Right renal pelvis (tissue), 4 donors: ENCODE results near the gene SMYD3. TPM values are rescaled to one million over a fixed set of nuclear protein-coding genes. Genes with fewer than 3 reads are reported as not detected.

Experiments
- DNase-seq, 4 donors: peaks; one replicate each; pipeline ENCODE4 v3.0.0-alpha.2; 2013; ENCODE audit warnings: low read depth in 4 of 4, low spot score in 3 of 4, missing footprints in 1 of 4
- polyA plus RNA-seq, 4 donors: library from polyadenylated mRNA; unstranded; fragments of 120-200 nt; gene quantifications; one replicate each; pipeline ENCODE4 v1.2.1, GENCODE V29; 2013; ENCODE audit not compliant: insufficient read length in 4 of 4

Gene SMYD3
- polyA plus RNA-seq, 4 donors, result 25.1 to 36.1 (median 27.5) TPM

DNA sequence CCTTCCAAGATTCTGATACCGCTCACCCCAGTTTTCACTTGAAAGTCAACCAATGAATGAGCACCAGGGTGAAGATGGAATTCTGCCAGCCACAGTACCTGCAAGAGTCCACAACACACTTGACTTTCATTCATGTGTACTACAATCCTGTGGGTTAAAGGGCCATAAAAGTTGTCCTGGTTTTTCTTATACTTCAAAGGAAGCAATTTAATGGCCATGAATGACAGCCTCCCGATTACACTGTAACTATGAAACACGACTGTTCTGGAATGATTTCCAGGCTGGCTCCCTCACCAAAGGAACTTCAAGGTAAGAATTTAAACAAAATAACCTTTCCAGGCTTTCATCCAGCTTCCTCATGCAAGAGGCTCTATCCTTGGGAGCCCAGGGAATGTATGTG is 502.8 kb downstream of the SMYD3 start:
- DNase-seq, result peak in 1 of 4 donors; percentile 49

DNA sequence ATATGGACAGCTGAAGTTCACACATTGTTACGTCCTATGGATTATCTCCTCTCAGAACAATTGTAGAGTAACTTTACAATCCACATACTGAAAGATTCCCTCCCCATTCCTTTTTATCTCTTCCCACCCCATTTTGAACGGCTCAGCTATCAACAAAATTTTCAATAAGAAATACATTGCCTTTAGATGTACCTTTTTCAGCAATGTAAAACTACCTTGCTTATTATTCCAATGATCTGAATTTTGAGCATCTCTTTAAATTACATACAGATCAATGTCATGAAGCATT is 503.7 kb downstream of the SMYD3 start:
- no peak for DNase-seq

DNA sequence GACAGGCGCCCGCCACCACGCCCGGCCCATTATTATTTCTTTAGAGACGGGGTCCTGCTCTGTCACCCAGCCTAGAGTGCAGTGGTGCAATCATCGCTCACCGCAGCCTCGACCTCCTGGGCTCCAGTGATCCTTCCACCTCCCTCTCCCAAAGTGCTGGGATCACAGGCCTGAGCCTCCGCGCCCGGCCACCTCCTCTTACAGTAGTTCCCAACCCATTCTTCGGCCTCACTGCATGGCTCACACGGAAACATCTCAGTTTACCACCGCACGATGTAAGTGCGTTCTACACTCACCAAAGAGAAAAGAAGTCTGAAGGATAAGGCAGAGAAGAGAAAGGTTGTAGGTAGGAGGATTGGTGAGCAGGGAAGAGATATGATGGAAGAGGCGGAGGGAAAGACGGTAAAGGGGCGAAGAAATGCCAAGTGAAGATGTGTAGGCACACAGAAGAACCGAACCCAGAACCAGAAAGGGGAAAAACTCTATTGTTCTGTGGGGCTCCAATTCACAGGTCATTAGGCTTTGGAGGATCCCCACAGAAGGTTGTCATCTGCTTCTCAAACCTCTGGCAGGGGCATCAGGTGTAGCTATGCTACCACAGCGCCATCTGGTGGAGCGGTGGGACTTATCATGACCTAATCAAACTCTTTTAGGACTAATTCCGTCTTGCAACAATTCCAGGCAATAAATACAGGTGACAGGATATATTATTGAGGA is 504.2 kb downstream of the SMYD3 start:
- DNase-seq, result peak; percentile 78 to 81 (median 80)

DNA sequence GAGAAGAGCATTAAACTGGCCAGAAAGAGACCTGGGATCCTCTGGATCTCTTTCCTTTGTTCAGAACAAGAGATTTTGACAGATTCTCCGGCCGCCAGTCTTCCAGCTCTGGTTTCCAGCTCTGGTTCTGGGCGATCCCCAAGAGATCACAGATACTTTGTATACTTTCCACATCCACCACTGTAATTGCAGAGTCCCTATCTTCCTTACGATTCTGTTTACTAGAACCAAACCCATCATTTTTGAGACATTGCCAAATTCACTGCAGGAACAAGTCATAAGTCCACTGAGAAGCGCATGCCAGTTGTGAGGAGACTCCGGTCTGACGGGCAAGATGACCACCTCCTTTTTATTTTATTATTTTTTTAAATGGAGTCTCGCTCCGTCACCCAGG is 505.2 kb downstream of the SMYD3 start:
- no peak for DNase-seq

DNA sequence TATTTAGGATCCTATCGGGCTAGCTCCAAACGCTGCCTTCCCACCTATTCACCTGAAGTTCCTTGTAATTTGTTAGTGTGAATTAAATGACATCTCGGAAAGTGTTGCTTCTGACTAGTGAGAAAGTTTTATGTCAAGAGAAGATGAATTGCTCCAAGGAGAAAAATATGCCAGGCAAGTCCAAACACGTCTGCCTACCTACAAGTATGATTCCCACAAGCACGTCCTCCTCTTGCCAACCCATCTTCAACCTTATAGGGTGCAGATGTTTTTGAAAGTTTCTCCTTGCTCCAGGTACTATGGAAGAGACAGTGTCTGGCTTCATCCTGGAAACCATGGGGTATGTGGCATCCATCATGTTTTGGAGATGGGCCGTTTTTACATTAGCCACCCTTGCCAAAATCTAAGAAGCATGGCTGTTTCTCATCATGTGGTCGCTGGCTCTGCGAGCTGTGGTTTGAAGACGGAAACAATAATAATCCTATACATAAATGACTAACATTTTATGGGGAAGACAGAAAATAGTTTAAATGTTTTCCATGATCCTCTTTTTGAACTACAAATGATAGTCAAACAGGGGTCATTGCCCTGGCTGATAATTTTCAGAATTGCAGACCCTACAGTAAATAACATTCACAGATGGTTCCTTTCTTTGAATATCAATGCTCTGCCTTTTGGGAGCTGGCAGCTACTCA is 505.8 kb downstream of the SMYD3 start:
- no peak for DNase-seq

DNA sequence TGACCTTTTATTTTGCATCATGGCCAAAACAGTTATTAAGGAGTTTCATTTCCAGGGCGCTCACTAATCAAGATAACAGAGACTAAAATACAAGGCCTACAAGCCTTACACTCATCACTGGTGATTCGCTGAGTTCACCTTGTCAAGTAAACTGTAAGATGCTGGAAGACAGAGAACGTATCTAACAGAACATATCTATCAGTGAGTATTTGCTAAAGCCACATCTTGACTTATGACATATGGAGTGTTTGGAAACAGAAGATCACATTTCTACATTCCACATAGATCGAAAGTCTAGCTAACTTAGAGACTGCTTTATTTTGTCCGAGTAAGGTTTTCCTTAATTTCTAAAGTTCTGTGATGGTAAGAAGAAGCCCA is 506.5 kb downstream of the SMYD3 start:
- DNase-seq, result no peak

DNA sequence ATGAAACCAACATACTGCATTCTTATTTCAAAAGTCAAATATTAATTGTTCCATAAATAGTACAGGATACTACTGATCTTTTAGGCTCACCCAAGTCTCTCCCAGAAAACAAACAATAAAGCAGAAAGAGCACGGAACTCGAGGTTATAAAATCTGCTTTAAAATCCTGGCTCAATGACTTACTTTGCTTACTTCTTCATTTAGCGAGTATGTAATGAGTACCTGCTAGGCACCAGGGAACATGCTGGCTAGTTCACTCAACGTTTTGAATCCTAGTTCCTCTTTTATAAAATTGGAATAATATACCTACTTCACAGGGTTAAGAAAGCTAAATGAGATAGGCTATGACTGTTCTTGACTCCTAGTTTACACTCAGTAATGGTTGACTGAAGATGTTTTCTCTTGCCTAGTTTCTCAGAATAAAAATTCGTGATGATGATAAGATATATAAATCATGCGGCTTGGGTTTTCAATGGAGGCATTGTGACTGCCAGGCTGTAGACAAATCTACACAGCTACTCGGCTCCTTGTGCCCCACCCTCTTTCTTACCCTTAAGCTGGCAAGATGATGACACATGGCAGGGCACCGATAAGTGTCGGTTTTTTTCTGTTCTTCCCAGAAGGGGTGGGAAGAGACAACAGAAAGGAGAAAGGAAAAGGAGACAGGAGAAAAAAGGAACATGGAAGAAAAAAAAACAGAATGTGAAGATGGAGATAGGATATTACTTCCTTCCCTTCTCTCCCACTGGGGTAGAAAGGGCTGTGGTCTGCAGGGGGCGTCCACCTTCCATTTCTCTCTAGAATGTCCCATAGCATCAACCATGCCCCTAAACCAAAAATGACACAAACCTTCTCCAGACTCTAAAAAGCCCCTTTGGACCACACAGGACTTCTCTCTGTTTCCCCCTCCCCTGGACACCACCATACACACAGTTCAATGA is 507.1 kb downstream of the SMYD3 start:
- no peak for DNase-seq

DNA sequence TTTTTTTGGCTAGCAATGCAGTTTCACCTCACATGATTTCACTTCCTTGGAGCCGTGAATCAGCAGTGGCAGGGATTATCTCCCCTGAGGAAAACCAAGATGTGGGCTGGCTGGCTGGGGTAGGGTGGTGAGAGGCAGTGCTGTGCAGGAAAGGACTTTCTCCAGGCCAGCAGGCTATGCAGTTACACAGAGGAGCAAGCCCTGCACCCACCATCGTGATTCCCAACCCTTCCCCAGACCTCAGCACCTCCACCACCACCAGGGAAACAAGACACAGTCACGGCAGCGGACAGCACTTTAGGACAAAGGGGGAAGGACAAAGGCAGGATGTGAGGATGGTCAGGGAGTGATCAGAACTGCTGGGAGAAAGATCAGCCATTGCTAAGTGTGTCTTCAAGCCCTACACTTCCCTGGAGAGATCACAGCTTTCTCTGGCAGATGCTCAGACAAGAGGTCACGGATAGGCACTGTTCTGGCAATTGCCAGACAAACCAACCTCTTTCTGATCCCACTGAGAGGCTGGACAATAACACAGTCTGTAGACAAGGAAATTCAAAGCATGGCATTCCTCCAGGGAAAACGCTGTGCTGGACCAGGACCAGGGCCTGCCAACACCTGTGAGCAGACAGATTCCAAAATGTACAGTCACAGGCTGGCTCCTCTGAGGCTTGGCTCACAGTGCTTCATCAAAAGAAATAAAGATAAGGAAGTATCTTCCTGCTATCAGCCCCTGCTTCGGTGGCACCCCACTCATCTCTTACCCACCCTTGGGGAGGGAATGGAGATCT is 509.4 kb downstream of the SMYD3 start:
- DNase-seq, result no peak

DNA sequence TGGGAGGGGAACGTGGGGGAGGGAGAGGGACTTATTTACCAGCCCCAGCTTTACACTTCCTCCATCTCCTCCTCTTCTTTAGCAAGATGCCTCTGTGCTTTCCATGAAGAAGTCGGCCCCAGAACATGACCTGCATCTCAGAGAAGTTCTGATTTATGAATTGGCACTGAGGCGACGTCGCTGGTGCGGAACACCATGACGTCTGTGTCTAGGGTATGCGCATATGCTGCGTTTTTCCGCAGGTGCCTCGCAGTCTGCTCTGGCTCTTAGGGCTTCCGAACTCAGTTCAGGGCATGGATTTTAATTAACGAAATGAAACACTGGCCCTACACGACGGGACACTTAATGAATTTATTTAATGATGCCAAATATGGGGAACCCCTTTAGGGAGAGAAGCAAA is 510.3 kb downstream of the SMYD3 start:
- no peak for DNase-seq

DNA sequence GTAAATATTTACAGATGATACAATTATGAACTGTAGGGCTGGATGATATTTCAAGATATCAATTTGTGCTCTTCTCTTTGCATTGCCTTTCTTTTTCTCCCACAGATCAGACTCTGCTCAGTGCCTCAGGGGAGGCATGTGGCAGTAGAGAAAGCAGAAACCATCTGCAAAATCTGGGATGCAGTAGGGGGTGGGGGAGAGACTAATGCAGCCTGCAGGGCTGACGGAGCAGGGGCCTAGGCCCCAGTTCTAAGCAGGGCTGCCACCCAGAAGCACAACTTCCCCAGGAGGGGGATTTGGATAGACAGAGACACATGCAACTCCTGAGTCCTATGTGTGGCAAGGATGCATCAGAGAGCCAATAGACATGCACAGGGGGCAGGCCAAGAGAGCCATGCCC is 511.6 kb downstream of the SMYD3 start:
- no peak for DNase-seq

DNA sequence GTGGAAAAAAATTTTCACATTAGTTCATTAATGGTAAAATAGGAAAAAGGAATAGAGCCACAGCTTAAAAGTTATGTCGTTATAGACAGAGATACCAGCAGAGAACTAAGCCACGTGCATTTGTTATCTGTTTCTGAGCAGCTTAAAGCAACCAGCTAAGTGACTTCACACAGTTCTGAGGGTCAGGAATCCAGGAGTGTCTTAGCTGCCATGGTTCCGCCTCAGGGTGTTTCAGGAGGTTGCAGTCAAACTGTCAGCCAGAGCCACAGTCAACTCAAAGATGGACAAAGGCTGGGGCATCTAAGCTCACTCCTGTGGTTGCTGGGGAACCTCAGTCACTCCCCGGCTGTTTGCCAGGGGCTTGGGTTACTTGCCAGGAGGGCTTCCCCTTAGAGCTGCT is 515.8 kb downstream of the SMYD3 start:
- no peak for DNase-seq

DNA sequence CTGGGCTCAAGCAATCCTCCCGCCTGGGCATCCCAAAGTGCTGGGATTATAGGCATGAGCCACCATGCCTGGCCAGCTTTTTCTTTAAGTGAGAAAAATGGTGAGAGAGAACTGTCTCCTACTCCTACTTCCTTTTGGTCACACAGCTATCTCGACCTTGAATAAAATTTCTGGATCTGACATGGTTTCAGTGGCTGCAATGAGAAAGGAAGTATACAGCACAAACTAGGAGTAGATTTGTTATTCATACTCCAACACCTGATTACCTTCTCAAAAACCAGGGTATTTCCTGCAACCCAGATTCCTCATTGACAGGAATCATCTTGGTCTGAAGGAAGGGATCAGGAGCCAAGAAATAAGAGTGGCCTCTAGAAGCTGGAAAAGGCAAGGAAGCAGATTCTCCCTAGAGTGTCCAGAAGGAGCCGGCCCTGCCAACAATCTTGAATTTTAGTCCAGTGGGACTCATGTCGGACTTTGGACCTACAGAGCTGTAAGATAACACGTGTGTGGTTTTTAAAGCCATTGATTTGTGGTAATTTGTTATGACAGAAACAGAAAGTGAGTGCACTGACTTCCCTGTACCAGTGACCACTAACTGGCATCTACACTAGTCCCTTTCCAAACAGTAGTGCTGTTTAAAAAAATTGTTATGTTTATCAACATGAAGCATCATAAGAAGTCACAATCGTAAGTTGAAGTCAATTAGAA is 516.6 kb downstream of the SMYD3 start:
- no peak for DNase-seq

DNA sequence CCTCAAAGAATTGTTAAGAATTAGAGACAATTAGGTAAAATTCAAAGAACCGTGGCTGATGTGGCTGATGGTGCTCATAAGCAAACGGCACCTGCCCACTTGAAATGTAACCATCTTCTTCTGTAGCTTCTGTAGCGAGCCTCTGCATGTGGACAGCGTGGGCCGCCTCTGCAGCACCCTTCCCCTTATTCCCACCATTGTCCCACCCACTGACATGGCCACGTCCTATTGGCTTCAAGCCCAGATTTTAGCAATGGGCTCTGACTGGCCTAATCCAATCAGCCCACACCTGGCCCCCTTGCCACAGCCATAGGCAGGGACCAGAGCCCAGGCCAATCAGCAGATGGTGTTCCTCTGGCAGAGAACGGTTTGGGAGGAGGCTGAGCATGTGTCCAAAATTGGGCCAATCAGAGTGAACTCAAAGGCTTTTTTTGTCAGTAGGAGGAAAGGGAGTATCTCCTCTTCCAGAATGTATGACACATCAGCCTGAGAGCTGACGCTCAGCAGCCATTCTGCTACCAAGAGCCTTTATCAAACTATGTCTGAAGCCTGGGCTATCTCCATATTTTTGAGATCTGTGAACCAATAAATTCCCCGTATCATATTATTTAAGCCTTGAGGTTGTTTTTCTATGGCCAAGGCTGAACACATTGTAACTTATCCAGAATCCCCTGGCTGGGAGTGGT is 518.5 kb downstream of the SMYD3 start:
- no peak for DNase-seq

DNA sequence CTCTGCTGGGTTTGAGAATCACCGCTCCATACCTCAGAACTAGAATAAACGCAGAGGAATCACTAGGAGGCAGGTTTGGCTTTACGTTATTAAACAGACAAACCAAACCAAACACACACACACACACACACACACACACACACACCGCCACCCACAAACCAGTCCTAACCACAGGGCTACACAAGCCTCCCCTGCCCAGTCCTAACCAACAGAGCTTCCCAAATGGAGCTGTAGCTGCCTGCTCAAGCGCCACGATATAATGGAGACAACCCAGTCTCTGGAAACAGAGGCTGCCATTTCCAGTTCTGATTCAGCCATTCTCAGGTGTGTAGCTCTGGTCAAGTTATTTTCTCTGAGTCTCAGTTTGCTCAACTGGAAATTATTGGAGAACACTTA is 519.1 kb downstream of the SMYD3 start:
- no peak for DNase-seq

DNA sequence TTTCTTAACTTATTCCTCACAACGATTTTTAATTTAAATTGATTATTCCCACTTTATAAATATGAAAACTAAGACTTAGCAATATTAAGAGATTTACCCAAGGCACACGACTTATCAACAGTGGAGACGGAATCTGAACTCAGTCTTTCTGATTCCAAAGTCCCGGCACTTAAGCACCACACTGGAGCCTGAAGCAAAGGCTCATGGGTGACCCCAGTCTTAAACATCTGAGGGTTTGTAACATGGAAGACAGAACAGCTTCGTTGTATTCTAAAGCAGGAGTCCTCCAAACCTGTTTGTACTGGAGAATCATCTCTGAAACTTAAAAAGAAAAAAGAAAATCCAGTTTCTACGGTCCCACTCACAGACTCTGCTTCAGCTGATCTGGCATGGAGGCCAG is 519.5 kb downstream of the SMYD3 start:
- no peak for DNase-seq

DNA sequence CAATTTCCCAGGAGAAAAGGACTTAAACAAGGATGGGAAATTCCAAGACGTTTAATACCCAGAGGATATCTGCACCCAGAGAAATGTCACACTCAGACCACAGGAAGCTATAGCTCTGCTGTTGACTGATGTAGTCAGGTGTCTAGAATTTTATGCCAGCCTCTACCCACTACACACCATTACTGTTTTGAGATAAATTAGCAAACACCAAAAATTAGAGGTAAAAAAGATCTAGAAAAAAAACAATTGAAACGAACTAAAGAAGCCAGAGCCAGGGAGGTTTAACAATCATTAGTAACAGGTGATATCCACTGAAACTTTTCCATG is 519.9 kb downstream of the SMYD3 start:
- no peak for DNase-seq

DNA sequence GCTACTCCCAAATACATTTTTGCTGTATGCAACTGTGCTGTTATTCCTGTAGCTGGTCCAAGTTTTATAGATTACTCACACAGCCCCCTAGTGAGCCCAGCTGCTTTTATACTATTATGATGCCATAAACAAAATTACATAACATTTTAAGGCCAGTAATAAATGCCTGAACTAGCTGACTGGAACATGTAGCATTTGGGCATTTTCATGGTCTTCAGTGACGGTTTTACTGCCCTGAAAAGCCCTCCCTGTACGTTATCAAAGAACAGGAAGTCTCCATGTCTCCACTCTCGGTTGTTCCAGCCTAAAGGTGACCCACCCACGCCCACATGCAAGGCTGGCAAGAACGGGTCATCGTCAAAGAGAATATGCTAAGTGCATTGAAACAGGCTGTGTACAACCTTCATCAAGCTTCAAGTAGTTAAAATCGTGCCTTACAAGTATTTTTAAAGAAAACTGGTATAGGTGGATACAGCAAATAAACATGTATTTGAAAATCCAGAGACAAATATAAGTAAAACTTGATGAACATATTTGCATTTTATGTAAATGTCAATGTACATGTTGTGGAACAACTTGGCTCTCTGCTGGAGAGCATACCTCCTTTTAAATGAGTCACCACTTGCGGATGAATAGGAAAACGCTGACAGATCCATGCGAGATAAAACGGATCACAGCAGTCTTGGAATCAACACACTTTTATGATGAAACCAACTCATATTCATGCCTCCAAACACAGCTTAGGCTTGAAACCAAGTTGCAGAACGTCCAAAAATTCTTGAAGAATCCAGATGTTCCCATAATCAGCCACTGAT is 520.5 kb downstream of the SMYD3 start:
- peak in 2 of 4 donors; percentile 46 to 50 for DNase-seq

DNA sequence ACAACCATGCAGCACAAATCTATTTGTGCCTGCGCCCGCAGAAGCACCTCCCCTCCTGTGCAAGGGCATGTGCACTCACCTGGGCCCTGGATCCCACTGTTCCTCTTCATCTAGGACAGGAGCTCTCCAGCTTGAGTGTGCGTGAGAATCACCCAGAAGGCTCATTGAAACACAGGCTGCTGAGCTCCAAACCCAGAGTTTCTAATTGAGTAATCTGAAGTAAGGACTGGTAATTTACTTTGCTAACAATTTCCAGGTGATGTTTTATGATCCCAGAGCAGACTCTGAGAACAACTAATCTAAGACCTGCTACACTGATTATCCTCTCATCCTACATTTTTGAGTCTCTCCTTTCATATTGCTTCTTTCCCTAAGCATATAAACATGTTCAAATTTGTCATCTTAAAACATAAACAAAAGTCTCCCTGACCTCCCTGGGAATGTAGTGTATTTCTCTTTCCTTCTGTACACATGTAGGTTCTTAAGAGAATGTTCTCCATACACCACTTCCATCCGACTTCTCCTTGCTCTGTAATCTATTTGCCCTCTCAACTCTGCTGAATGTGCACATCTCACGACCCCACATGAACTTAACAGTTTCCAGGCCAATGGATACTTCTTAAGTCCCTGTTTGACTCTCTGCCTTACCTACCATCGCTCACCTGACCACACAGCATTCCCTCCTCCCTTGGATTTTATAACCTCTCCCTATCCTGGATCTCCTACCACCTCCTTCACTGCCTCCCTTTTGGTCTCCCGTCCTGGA is 522.5 kb downstream of the SMYD3 start:
- no peak for DNase-seq
